RWPE1 (cell line): ENCODE results near the gene OTOR.

ENCODE experiments used
- CTCF ChIA-PET: fragments of 350-600 bp; sonication (Branson Sonifier 250); formaldehyde crosslinking; extraction: SDS; loops from one replicate; lab custom pipeline; 2021; lab: Yijun Ruan, JAX
- POLR2A ChIA-PET: fragments of 400-600 bp; formaldehyde crosslinking; extraction: SDS; loops from one replicate; lab custom pipeline; 2020; ENCODE audit warnings: antibody characterized with exemption; ENCODE audit not compliant: low non-redundant PET; lab: Yijun Ruan, JAX
- DNase-seq: peaks from one replicate; pipeline ENCODE4 v3.0.0; 2012; ENCODE audit warnings: low spot score
- H3K27ac ChIP-seq: fragments of 450-650 bp; 2 replicates; pipeline ENCODE4 v1.5.1; 2017
- CTCF ChIP-seq: fragments of 450-650 bp; conservative IDR thresholded peaks from 2 replicates; pipeline ENCODE4 v1.5.1; 2017; ENCODE audit warnings: low read depth, mild to moderate bottlenecking

Gene OTOR

GRCh38 chr20:16758454-16759180 is 10.5 kb downstream of the OTOR start:
- CTCF ChIA-PET: no interaction called here
- DNase-seq: no peak
- POLR2A ChIA-PET: no interaction called here
- no peak overlapping the region for H3K27ac ChIP-seq
- TF ChIP-seq CTCF: no peak

GRCh38 chr20:16759181-16759563 is 11.0 kb downstream of the OTOR start:
- CTCF ChIA-PET: no interaction called here
- TF ChIP-seq CTCF: no peak
- POLR2A ChIA-PET: no interaction called here
- DNase-seq: no peak
- no peak overlapping the region for H3K27ac ChIP-seq

- no peak overlapping the region for H3K27ac ChIP-seq
- ChIA-PET POLR2A (interaction anchor here (0.5 kb wide), 1 partner anchor 247 kb away, joined by 4 read pairs; no protein-coding TSS in a partner anchor), CTCF (interaction anchor here (0.6 to 1.6 kb wide), 5 partner anchors 9 to 805 kb away, joined by 3 to 8 read pairs (median 4); no protein-coding TSS in a partner anchor)
- DNase-seq: no peak
- TF ChIP-seq CTCF: no peak
These were observed 12.5 kb downstream of the OTOR start for GRCh38 chr20:16760431-16761304.

GRCh38 chr20:16761305-16761829 is 13.2 kb downstream of the OTOR start:
- peak; percentile 71 for DNase-seq
- ChIA-PET CTCF (interaction anchor here (0.6 to 1.6 kb wide), 6 partner anchors 10 to 805 kb away, joined by 3 to 8 read pairs (median 4); no protein-coding TSS in a partner anchor), POLR2A (no interaction called here)
- H3K27ac ChIP-seq: no peak overlapping the region
- peak; percentile 85 for TF ChIP-seq CTCF

GRCh38 chr20:16764560-16764959 is 16.4 kb downstream of the OTOR start:
- ChIA-PET POLR2A (no interaction called here), CTCF (no interaction called here)
- H3K27ac ChIP-seq: no peak overlapping the region
- no peak for TF ChIP-seq CTCF
- no peak for DNase-seq

- CTCF ChIA-PET: no interaction called here
These were observed 23.1 kb downstream of the OTOR start for GRCh38 chr20:16771213-16771612.

More at GRCh38 chr20:16771213-16771612, 23.1 kb downstream of the OTOR start:
- H3K27ac ChIP-seq: no peak overlapping the region
- no peak for TF ChIP-seq CTCF
- POLR2A ChIA-PET: no interaction called here
- no peak for DNase-seq
